NCI-H1105 (cell line): ENCODE results near the gene CELF5.
"Not testable (repeated sequence)": the region's sequence is repeated elsewhere in the genome, so short reads cannot be mapped to it uniquely, and the experiment has no call there.

Experiments used
- DNase-seq: peaks from one replicate; lab custom pipeline; 2025; lab: John Stamatoyannopoulos, UW

The CELF5 gene

GRCh38 chr19:3207461-3208242 is 16.8 kb upstream of the CELF5 start:
- no peak for DNase-seq

- no peak for DNase-seq
These were observed 15.9 kb upstream of the CELF5 start for GRCh38 chr19:3208317-3209207.

- no peak for DNase-seq
These were observed 14.0 kb upstream of the CELF5 start for GRCh38 chr19:3210347-3211017.

GRCh38 chr19:3211191-3211590 is 13.3 kb upstream of the CELF5 start:
- no peak for DNase-seq

GRCh38 chr19:3213159-3213558 is 11.3 kb upstream of the CELF5 start:
- no peak for DNase-seq

- DNase-seq: no peak
These were observed 7.6 kb upstream of the CELF5 start for GRCh38 chr19:3216874-3217273.

GRCh38 chr19:3220576-3220975 is 3.9 kb upstream of the CELF5 start:
- DNase-seq: no peak

GRCh38 chr19:3221576-3221975 is 2.9 kb upstream of the CELF5 start:
- DNase-seq: not testable (repeated sequence)

GRCh38 chr19:3222709-3223108 is 1.8 kb upstream of the CELF5 start:
- DNase-seq: no peak

GRCh38 chr19:3225169-3225485 is 666 bp downstream of the CELF5 start:
- DNase-seq: no peak

GRCh38 chr19:3225677-3226093 is 1.2 kb downstream of the CELF5 start:
- no peak for DNase-seq

GRCh38 chr19:3227054-3227626 is 2.7 kb downstream of the CELF5 start:
- DNase-seq: no peak

GRCh38 chr19:3229346-3229743 is 4.9 kb downstream of the CELF5 start:
- DNase-seq: no peak

- DNase-seq: no peak
These were observed 5.5 kb downstream of the CELF5 start for GRCh38 chr19:3229888-3230496.

GRCh38 chr19:3231288-3231687 is 6.8 kb downstream of the CELF5 start:
- no peak for DNase-seq

- no peak for DNase-seq
These were observed 8.7 kb downstream of the CELF5 start for GRCh38 chr19:3233116-3233515.

GRCh38 chr19:3233831-3234230 is 9.4 kb downstream of the CELF5 start:
- no peak for DNase-seq

GRCh38 chr19:3234800-3235199 is 10.3 kb downstream of the CELF5 start:
- DNase-seq: no peak

- not testable (repeated sequence) for DNase-seq
These were observed 11.1 kb downstream of the CELF5 start for GRCh38 chr19:3235604-3236003.

GRCh38 chr19:3236272-3236671 is 11.8 kb downstream of the CELF5 start:
- no peak for DNase-seq

- DNase-seq: no peak
These were observed 13.7 kb downstream of the CELF5 start for GRCh38 chr19:3238066-3238561.

- no peak for DNase-seq
These were observed 14.9 kb downstream of the CELF5 start for GRCh38 chr19:3239367-3239766.
